Ectodermal cell (in vitro differentiated cells): Measurements from ENCODE around the gene EML6.

Experiments used
- H3K27ac ChIP-seq: 2 replicates; pipeline ENCODE4 v1.7.0; 2013; ENCODE audit warnings: mild to moderate bottlenecking, low read depth, low read length; ENCODE audit not compliant: insufficient read depth, poor library complexity, severe bottlenecking
- H3K27me3 ChIP-seq: 2 replicates; pipeline ENCODE4 v1.7.0; 2013; ENCODE audit warnings: mild to moderate bottlenecking, low read length; ENCODE audit not compliant: insufficient read depth, control insufficient read depth, poor library complexity, severe bottlenecking
- H3K36me3 ChIP-seq: one replicate; pipeline ENCODE4 v1.7.0; 2013; ENCODE audit warnings: low read length; ENCODE audit not compliant: control insufficient read depth, insufficient read depth
- H3K4me1 ChIP-seq: one replicate; pipeline ENCODE4 v1.7.0; 2013; ENCODE audit warnings: low read length; ENCODE audit not compliant: control insufficient read depth, insufficient read depth
- H3K4me3 ChIP-seq: 2 replicates; pipeline ENCODE4 v1.7.0; 2013; ENCODE audit warnings: low read depth, low read length, control low read depth; ENCODE audit not compliant: insufficient read depth
- H3K9me3 ChIP-seq: 2 replicates; pipeline ENCODE4 v1.7.0; 2013; ENCODE audit warnings: mild to moderate bottlenecking, low read length, moderate library complexity; ENCODE audit not compliant: control insufficient read depth
- WGBS, 2 experiments: methylation state at CpG; one replicate each; pipeline ENCODE4 v1.1.7; 2013; ENCODE audit warnings: missing lambda C conversion rate in 2 of 2; 5-methylcytosine and 5-hydroxymethylcytosine counted together

The EML6 gene

DNA sequence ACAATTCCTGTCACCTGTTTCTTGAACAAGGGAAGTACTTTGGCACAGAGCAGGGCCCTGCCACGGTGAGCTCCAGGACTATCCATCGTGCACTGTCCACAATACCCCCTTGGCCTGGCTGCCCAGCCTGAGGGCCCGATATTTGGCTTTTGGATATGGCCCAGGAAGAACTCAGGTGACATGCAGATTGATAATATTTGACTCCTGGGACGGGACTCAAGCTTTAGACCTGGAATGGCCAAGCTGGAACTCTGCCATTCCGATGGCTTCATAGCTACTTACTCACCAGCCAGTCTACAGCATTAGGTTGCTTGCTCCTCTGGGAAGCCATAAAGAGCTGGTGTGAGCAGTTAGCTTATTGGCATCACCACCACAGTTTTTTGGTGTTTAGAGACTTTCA, 26.6 kb downstream of the EML6 start:
- Histone ChIP-seq H3K27me3 (no peaks in the 10 kb centered on the region), H3K4me3 (no peak overlapping the region), H3K4me1 (no peaks in the 10 kb centered on the region), H3K9me3 (no peaks in the 10 kb centered on the region), H3K36me3 (no peaks in the 10 kb centered on the region), H3K27ac (no peak overlapping the region)
- WGBS, 2 experiments: 95 to 97% methylated on average over 5 of the region's 5 CpGs

DNA sequence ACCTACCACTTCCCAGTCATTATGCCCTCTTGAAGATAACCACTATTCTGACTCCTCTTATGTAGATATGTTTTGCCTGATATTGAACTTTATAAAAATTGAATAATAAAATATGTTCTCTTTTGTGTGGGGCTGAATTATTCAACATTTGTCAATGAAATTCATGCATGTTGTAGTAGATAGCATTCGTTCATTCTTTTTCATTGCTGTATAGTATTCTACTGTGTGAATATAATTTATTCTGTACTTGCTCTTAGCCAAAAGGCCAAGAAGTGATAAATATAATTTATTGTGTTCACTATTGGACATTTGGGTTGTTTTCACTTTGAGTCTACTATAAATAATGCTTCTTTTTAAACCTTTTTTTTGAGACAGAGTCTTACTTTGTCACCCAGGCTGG, 29.0 kb downstream of the EML6 start:
- Histone ChIP-seq H3K9me3 (no peaks in the 10 kb centered on the region), H3K4me3 (no peak overlapping the region), H3K27me3 (no peaks in the 10 kb centered on the region), H3K27ac (no peak overlapping the region), H3K4me1 (no peaks in the 10 kb centered on the region), H3K36me3 (no peaks in the 10 kb centered on the region)
- WGBS, 2 experiments: 100% methylated on average over 1 of the region's 1 CpG; no CpG with 5 or more reads in 1 of the 2 experiments

DNA sequence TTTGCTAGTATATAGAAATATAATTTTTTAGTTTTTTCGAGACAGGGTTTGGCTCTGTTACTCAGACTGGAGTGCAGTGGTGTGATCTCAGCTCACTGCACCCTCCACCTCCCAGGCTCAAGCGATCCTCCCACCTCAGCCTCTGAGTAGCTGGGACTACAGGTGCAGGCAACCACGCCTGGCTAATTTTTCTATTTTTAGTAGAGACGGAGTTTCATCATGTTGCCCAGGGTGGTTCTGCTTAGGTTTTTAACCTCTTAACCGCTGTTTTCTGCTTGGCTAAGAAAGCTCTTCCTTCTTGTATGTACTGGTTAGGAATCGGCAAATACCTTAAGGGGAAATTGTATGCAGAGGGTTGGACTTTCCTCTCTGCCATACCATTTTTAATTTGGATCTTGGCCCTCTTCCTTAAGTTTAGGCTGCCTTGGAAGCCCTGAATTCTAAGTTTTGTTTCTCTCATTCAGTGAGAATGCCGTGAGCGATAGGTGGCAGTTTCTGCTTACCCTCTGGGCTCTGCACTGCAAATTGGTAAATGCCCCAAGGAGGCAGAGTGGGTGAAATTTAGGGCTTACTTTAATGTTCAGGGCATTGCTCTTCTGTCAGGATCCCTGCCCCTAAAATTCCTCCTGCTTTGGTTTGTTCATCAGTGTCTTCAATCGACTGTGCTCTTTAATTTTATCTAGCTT, 32.3 kb downstream of the EML6 start:
- Histone ChIP-seq H3K4me1 (no peaks in the 10 kb centered on the region), H3K4me3 (no peak overlapping the region), H3K9me3 (no peaks in the 10 kb centered on the region), H3K36me3 (no peaks in the 10 kb centered on the region), H3K27ac (no peak overlapping the region), H3K27me3 (no peaks in the 10 kb centered on the region)
- WGBS, 2 experiments: 85% methylated on average over 8 to 9 of the region's 9 CpGs

DNA sequence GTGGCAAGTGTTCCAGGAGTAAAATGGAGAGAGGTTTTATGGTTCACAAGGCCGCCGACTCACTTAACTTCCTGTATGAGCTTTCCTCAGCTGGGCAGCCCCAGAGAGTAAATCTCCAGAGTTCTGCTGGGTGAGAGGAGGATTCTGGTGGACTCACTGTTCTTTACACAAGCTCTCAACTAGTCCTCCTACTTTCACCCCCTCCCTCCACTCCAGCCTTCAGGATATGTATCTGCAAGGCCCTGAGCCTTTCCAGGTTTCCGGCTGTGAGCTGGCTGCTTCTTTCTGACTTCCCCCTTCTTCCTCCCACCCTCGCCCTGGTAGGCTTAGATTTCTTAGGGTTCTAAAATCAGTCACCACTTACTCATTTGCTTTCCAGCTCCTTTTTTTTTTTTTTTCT, 34.0 kb downstream of the EML6 start:
- Histone ChIP-seq H3K4me3 (no peak overlapping the region), H3K27me3 (no peaks in the 10 kb centered on the region), H3K36me3 (no peaks in the 10 kb centered on the region), H3K9me3 (no peaks in the 10 kb centered on the region), H3K4me1 (no peaks in the 10 kb centered on the region), H3K27ac (no peak overlapping the region)
- 75 to 76% methylated on average over 4 of the region's 4 CpGs for WGBS, 2 experiments

DNA sequence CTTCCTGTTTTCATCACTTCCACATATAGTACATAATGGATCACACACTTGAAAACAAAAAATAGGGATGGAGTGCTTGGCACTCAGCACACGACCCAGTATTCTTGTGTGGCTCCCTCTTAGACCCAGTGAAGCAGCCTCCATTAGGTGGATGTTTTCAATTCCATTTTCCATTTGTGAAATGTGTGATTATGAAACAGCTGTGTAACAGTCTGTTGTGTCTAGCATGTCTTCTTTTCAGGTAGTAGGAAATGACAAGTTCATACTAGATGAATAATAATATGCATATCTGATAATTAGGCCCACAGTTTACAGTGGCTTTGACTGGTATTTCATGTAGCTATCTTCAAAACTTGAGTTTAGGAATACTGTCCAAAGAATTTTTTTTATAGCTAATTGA, 35.5 kb downstream of the EML6 start:
- H3K27me3 ChIP-seq: no peaks in the 10 kb centered on the region
- no peak overlapping the region for H3K4me3 ChIP-seq
- no peak overlapping the region for H3K27ac ChIP-seq
- no peaks in the 10 kb centered on the region for H3K4me1 ChIP-seq
- H3K9me3 ChIP-seq: no peaks in the 10 kb centered on the region
- 96 to 100% methylated on average over 1 of the region's 1 CpG for WGBS, 2 experiments
- H3K36me3 ChIP-seq: no peaks in the 10 kb centered on the region

DNA sequence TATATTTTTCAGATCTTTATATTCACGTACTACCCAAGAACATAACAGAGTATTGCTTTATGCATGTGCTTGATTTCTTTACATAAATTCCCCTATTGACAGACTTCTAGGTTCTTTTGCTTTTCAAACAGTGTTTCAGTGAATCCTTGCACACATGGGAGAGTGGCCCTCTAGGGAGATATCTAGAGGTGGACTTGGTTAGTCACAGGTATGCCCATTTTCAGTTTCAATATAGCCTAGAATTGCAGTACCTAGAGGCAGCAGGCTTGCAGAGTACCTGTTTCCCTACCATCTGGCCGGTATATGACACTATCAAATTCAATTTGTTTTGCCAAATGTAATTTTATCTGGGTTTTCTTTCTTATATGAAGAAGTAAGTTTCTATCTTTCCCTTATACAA, 36.8 kb downstream of the EML6 start:
- Histone ChIP-seq H3K27ac (no peak overlapping the region), H3K9me3 (no peaks in the 10 kb centered on the region), H3K36me3 (no peaks in the 10 kb centered on the region), H3K4me1 (no peaks in the 10 kb centered on the region), H3K27me3 (no peaks in the 10 kb centered on the region), H3K4me3 (no peak overlapping the region)
- 93 to 100% methylated on average over 1 to 2 of the region's 2 CpGs for WGBS, 2 experiments

DNA sequence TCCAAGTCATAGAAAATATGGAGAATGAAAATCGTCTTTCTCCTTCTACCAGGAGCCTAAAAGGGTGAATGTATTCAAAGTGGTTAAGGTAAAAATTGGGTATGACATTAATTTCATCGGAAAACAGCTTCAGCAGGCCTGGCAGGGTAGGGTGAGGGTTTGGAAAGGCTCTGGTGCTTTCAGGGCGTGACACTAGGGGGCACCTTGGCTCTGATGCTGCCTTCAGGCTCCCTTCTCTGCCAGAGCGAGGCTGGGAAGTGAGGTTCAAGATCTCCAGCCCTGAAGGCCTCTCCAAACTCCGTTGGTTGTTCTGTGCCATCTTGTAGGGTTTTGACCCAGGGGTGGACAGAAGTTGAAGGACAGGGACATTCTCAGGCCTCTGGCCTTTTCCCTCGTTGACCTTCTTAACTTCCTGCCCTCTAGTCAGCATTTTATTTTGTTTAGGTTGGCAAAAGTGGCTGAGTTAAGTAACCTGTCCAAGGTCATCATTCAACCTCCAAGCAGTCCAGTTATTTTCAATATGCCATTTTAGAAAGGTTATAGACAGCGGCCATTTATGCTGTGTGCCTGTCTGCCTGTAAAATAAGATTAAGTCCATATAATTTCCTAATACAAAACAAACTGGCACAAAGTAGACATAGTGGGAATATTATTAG, 40.3 kb downstream of the EML6 start:
- H3K27ac ChIP-seq: no peak overlapping the region
- no peak overlapping the region for H3K4me3 ChIP-seq
- WGBS, 2 experiments: 76 to 79% methylated on average over 6 to 7 of the region's 7 CpGs
- H3K27me3 ChIP-seq: no peaks in the 10 kb centered on the region
- no peaks in the 10 kb centered on the region for H3K4me1 ChIP-seq
- no peaks in the 10 kb centered on the region for H3K36me3 ChIP-seq
- H3K9me3 ChIP-seq: no peaks in the 10 kb centered on the region

DNA sequence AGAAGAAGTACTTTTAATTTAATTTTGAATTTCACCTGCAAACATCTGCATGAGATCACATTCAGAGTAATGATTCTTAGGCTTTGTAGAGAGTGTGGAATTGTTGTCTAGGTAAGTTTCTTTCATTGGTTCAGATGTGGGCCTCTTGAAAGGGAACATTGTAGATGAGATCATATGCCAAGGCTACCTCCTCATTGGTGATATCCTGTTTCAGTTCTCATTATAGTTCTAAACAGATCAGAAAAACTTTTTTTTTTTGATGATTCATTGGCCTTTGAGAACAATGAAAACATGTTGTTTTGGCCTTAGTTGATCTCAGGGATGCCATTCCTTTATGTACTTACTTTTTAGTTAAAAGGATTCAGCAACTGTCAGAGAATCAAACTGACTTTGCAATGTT, 44.5 kb downstream of the EML6 start:
- no peaks in the 10 kb centered on the region for H3K9me3 ChIP-seq
- no peaks in the 10 kb centered on the region for H3K4me1 ChIP-seq
- H3K4me3 ChIP-seq: no peak overlapping the region
- no peaks in the 10 kb centered on the region for H3K36me3 ChIP-seq
- no peak overlapping the region for H3K27ac ChIP-seq
- H3K27me3 ChIP-seq: no peaks in the 10 kb centered on the region

DNA sequence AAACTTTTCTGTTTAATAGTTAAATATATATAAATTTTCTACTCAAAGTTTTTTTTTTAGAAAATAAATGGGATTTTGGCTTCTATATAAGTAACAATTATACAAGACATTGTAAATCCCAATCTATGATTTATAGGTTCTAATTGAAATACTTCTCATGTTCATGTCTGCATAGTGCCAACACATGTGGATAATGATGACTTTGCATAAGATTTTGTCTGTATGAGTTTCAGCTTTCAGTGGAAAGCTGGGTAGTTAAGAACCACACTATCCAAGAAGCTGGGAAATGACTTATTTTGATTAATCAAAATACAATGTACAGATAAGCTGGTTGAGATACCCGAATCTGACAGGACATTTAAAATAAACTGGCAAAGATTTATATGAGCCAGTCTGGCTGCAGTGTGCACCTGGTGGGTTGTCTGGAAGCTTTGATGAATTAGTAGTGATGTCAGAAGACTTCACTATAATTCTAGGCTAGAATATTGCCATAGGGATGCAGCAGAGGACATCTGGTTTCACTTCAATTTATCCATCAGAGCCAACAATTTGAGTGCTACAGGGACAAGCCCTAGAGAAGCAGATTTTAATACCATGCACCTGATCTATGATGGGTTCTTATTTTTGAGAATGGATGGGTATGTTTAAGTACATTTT, 45.4 kb downstream of the EML6 start:
- H3K4me1 ChIP-seq: no peaks in the 10 kb centered on the region
- no peak overlapping the region for H3K27ac ChIP-seq
- H3K9me3 ChIP-seq: no peaks in the 10 kb centered on the region
- 93 to 100% methylated on average over 1 of the region's 1 CpG for WGBS, 2 experiments
- no peaks in the 10 kb centered on the region for H3K27me3 ChIP-seq
- H3K36me3 ChIP-seq: no peaks in the 10 kb centered on the region
- no peak overlapping the region for H3K4me3 ChIP-seq

DNA sequence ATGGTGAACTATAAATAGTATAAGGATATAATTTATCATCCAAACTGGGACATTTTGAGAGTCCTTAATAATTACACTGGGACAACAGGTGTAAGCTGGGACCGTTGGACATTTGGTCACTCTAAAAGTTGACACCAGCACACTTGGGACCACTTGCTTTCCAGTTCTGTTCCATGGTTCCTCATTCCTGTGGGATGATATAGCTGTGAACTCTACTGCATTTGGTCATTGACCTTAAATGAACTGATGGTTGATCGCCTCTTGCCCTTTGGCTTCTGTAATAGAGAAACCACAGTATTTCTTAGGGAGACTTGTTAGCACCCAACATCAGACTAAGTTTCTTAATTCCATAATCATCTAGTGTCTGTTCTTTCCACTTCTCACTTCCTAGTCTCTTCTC, 46.7 kb downstream of the EML6 start:
- Histone ChIP-seq H3K27ac (no peak overlapping the region), H3K36me3 (no peaks in the 10 kb centered on the region), H3K4me3 (no peak overlapping the region), H3K27me3 (no peaks in the 10 kb centered on the region), H3K4me1 (no peaks in the 10 kb centered on the region), H3K9me3 (peaks cover 2% of the 10 kb centered on the region)
- WGBS, 2 experiments: 84 to 90% methylated on average over 2 of the region's 2 CpGs
